Skeletal muscle satellite cell (primary cell): ENCODE data around the gene PDCL2.
"Not testable (repeated sequence)": the region's sequence is repeated elsewhere in the genome, so short reads cannot be mapped to it uniquely, and the experiment has no call there.

ENCODE experiments used
- H3K27me3 ChIP-seq: 2 replicates; pipeline ENCODE4 v1.7.0; 2013; ENCODE audit warnings: low read length; ENCODE audit not compliant: control insufficient read depth, insufficient read depth
- H3K36me3 ChIP-seq: 2 replicates; pipeline ENCODE4 v1.7.0; 2013; ENCODE audit warnings: mild to moderate bottlenecking, control low read depth, low read length; ENCODE audit not compliant: insufficient read depth
- H3K4me1 ChIP-seq: 2 replicates; pipeline ENCODE4 v1.7.0; 2013; ENCODE audit warnings: low read length; ENCODE audit not compliant: control insufficient read depth, insufficient read depth
- H3K4me2 ChIP-seq: 2 replicates; pipeline ENCODE4 v1.7.0; 2013; ENCODE audit warnings: mild to moderate bottlenecking, low read length
- H3K4me3 ChIP-seq: 2 replicates; pipeline ENCODE4 v1.7.0; 2013; ENCODE audit warnings: low read length
- H3K9ac ChIP-seq: 2 replicates; pipeline ENCODE4 v1.7.0; 2013; ENCODE audit warnings: mild to moderate bottlenecking, low read depth, low read length, moderate library complexity
- H3K9me3 ChIP-seq: replicated peaks from 2 replicates; pipeline ENCODE4 v1.7.0; 2013; ENCODE audit warnings: mild to moderate bottlenecking, control low read depth, low read length

The PDCL2 gene

DNA sequence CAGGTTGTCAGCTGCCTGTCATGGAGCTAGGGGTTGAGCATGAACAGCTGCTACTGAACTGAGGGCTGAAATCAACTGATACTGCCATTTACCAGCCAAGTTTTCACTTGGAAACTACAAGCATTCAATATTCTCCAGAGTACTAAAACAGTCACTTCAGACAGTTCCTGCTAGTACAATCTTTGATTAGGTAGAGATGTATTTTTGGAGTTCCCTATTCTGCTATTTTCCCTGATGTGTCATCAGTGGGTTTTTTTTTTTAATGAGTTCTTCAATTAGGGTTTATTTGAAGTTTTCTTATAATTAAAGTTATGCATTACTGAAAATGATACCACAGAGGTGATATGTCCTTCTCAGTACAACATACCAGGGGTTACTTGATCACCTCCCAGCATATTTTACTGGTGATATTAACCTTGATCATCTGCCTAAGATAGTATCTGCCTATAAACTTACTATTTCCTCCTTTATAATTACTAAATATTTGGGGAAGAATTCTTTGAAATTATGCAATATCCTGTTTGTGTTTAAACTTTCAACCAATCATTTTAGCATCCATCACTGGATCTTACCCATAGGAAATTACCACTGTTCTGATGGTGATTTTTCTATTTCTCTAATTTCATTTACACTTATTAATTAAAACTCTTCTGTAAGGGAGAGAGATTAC lies 13.6 kb downstream of the PDCL2 start:
- no peaks in the 10 kb centered on the region for H3K36me3 ChIP-seq
- no peaks in the 10 kb centered on the region for H3K27me3 ChIP-seq
- no peak overlapping the region for H3K9ac ChIP-seq
- no peak overlapping the region for H3K4me3 ChIP-seq
- no peaks in the 10 kb centered on the region for H3K4me1 ChIP-seq
- H3K9me3 ChIP-seq, result peaks cover 6% of the 10 kb centered on the region
- H3K4me2 ChIP-seq, result no peak overlapping the region

GRCh38 chr4:55575513-55575912 lies 16.5 kb downstream of the PDCL2 start:
- Histone ChIP-seq H3K9me3 (peaks cover 6% of the 10 kb centered on the region), H3K4me2 (no peak overlapping the region), H3K36me3 (no peaks in the 10 kb centered on the region), H3K27me3 (no peaks in the 10 kb centered on the region), H3K4me3 (no peak overlapping the region), H3K4me1 (no peaks in the 10 kb centered on the region), H3K9ac (no peak overlapping the region)

DNA sequence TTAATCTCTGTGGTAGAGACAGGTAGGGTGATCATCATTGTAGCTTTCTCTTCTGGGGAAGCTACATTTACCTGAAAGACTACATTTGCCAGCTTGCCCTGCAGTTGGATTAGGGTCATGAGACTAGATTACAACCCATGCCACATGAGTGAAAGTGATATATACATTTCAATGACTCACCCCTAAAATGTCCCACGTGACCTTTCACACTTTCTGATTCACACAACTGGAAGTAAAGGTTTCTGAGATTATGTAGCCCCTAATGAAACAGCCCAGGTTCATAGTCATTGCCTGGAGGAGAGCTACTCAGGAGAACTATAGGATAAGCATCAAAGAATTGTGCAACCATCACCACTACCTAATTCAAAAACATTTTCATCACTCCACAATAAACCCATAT lies 17.8 kb downstream of the PDCL2 start:
- H3K4me3 ChIP-seq, result no peak overlapping the region
- no peaks in the 10 kb centered on the region for H3K4me1 ChIP-seq
- H3K4me2 ChIP-seq, result no peak overlapping the region
- H3K27me3 ChIP-seq, result no peaks in the 10 kb centered on the region
- peaks cover 6% of the 10 kb centered on the region for H3K9me3 ChIP-seq
- H3K9ac ChIP-seq, result no peak overlapping the region
- H3K36me3 ChIP-seq, result no peaks in the 10 kb centered on the region

DNA sequence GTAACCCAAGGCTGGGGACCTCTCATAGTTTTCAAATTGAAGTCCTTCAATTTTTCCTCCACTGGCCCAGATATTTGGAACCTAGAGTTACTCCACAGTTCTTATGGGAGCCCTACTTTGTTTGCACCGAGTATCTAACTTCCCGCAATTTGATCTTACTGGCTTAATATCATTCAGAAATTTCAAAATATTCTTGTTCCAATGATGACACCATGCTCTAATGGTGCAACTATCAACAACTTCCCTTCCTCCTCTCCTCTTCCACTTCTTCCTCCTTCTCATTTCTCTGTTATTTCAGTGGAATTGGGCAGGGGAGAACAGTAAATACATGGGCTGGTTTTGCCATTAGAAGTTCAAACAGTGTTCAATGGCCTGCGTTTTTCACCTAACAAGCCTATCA lies 20.2 kb downstream of the PDCL2 start:
- no peaks in the 10 kb centered on the region for H3K4me1 ChIP-seq

GRCh38 chr4:55568905-55569504 lies 23.0 kb downstream of the PDCL2 start:
- H3K4me1 ChIP-seq, result no peaks in the 10 kb centered on the region
- no peak overlapping the region for H3K4me3 ChIP-seq
- no peak overlapping the region for H3K9ac ChIP-seq
- H3K27me3 ChIP-seq, result no peaks in the 10 kb centered on the region
- H3K9me3 ChIP-seq, result no peaks in the 10 kb centered on the region
- no peaks in the 10 kb centered on the region for H3K36me3 ChIP-seq
- H3K4me2 ChIP-seq, result no peak overlapping the region

More for the DNA sequence above, 20.2 kb downstream of the PDCL2 start:
- no peak overlapping the region for H3K9ac ChIP-seq
- no peaks in the 10 kb centered on the region for H3K27me3 ChIP-seq
- no peaks in the 10 kb centered on the region for H3K36me3 ChIP-seq
- H3K4me2 ChIP-seq, result no peak overlapping the region
- H3K4me3 ChIP-seq, result no peak overlapping the region
- no peaks in the 10 kb centered on the region for H3K9me3 ChIP-seq

DNA sequence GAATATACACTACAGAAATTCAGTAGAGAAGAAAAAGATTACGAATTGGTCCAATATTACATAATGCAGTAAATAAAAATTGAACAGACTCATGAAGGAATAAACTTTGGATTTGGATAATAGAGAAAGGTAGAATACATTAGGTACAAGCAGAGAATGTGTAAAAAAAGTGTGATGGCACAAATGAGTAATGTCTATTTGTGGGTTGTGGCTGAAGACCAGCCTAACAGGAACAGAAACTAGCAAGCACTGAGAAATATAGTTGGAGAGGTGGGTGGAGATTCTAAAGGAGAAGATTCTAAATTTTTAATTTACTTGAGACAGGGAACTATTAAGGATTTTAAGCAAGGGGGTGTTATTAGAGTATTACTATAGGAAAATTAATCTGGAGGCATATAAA lies 30.2 kb downstream of the PDCL2 start:
- no peaks in the 10 kb centered on the region for H3K9me3 ChIP-seq
- H3K27me3 ChIP-seq, result peaks cover 8% of the 10 kb centered on the region
- H3K4me1 ChIP-seq, result no peaks in the 10 kb centered on the region

DNA sequence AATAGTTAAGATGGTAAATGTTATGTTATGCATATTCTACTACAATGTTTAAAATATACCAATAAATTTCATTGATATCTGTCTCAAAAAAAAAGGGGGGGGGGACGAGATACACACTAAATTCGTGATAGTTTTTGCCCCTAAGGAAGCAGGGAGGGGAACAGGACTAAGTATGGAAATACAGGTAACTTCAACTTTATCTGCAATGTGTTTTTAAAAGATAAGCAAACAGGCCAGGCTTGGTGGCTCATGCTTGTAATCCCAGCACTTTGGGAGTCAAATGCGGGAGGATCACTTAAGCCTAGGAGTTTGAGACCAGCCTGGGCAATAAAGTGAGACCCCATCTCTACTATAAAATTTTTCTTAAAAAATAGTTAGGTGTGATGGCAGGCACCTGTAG lies 31.9 kb downstream of the PDCL2 start:
- Histone ChIP-seq H3K4me3 (no peak overlapping the region), H3K9ac (no peak overlapping the region), H3K4me2 (no peak overlapping the region), H3K27me3 (peaks cover 8% of the 10 kb centered on the region), H3K4me1 (no peaks in the 10 kb centered on the region), H3K9me3 (no peaks in the 10 kb centered on the region), H3K36me3 (no peaks in the 10 kb centered on the region)

More for the DNA sequence above, 30.2 kb downstream of the PDCL2 start:
- no peaks in the 10 kb centered on the region for H3K36me3 ChIP-seq
- no peak overlapping the region for H3K4me2 ChIP-seq
- no peak overlapping the region for H3K9ac ChIP-seq
- no peak overlapping the region for H3K4me3 ChIP-seq

DNA sequence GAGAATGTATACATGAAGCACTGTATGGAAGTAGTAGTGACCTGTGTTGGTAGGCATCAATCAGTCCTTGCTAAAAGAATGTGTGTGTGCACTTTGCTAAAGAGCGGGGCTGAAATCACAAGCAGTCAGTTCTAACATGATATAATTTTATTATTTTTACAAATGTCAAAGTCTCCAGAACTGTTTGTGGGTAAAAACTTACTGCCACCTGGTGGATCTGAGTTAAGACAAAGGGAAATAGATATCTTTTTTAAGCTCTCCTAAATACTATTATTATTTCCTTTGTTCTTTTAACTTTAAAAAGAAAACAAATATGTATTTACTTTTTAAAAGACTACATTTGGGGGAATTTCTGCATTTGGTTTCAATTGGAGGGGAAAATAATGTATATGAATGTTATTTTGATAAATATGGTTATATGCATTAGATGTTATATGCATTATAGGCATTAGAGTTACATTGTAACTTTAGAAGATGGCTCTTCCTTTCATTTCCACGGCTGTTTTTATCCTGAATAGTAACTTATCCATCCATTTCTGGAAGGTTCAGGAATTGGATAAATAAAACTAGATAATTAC lies 37.5 kb downstream of the PDCL2 start:
- Histone ChIP-seq H3K4me1 (peaks cover 18% of the 10 kb centered on the region), H3K9me3 (no peaks in the 10 kb centered on the region), H3K4me3 (no peak overlapping the region), H3K4me2 (no peak overlapping the region), H3K9ac (no peak overlapping the region), H3K27me3 (peaks cover 3% of the 10 kb centered on the region), H3K36me3 (no peaks in the 10 kb centered on the region)

DNA sequence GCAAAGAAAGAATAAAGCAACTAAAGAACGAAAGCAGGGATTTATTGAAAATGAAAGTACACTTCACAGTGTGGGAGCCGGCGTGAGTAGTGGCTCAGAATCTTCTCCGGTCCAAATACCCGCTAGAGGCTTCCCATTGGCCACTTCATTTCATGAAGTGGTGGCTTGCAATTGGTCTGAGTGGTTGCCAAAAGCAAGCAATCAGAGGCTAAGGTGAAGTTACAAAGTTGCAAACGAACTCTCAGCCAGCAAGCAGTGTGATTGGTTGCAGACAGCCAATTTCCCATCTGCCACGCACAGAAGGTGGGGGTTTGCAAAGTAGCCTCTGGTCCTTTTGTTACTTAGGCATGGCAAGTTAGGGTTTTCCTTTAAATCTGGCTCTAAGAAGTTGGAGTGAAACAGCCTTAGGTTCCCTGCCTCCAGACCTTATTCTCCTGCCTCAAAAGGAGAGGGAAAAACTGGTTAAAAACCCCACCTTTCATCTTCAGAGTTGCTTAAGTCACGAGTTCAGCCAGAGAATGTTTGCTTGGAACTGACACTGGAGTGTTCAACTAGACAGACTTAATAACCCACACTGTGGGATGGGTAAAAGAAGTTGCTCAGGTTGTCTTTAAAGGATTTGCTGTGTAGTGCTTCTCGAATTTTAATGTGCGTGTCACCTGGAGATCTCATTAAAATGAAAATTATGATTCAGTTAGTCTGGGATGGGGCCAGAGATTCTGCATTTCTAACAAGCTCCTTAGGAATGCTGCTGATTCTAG lies 38.4 kb downstream of the PDCL2 start:
- Histone ChIP-seq H3K4me3 (peak overlapping the region; percentile 49), H3K4me1 (peaks cover 25% of the 10 kb centered on the region), H3K36me3 (no peaks in the 10 kb centered on the region)

GRCh38 chr4:55551964-55552363 lies 40.1 kb downstream of the PDCL2 start:
- not testable (repeated sequence) for H3K27me3 ChIP-seq

More for the DNA sequence above, 38.4 kb downstream of the PDCL2 start:
- Histone ChIP-seq H3K27me3 (no peaks in the 10 kb centered on the region), H3K9me3 (no peaks in the 10 kb centered on the region), H3K4me2 (peak overlapping the region; percentile 65), H3K9ac (no peak overlapping the region)

DNA sequence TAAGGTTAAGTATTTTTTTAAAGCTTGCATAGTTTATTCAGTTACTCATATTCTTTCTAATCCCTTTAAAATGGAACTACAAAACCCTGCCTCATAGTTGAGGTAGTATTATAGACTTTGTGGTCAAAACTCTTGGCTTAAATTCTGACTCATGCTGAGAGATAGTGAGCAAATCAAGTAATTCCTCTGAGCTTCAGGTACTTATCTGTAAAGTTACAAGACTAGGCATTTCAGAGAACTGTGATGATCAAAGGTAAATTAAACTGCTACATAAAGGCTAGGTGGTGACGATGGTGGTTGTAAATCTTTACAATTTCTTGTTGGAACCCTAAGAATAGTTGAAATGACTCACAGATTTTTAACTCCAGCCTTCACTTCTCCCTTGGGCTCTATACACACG lies 42.2 kb downstream of the PDCL2 start:
- Histone ChIP-seq H3K4me1 (peaks cover 36% of the 10 kb centered on the region), H3K9me3 (no peaks in the 10 kb centered on the region), H3K9ac (no peak overlapping the region), H3K36me3 (no peaks in the 10 kb centered on the region), H3K4me3 (peak overlapping the region; percentile 2), H3K4me2 (peak overlapping the region; percentile 59), H3K27me3 (no peaks in the 10 kb centered on the region)

More at GRCh38 chr4:55551964-55552363, 40.1 kb downstream of the PDCL2 start:
- H3K9me3 ChIP-seq, H3K4me2 ChIP-seq, H3K9ac ChIP-seq, H3K4me3 ChIP-seq, H3K36me3 ChIP-seq: not testable (repeated sequence)
- H3K4me1 ChIP-seq, result peaks cover 36% of the 10 kb centered on the region
